Stimulated activated CD4-positive, alpha-beta T cell treated with anti-CD3 and anti-CD28 coated beads, TNF-alpha, amount 100 ng/mL, for 4 hours (primary cell): Measurements from ENCODE around the gene LCORL.
"Not testable (repeated sequence)": the region's sequence is repeated elsewhere in the genome, so short reads cannot be mapped to it uniquely, and the experiment has no call there.

Source experiments
- DNase-seq, 3 experiments: peaks; one replicate each; pipeline ENCODE4 v3.0.0-alpha.2; 2020; ENCODE audit warnings: low read depth in 3 of 3

Gene LCORL

GRCh38 chr4:17859793-17860406 lies 161.7 kb downstream of the LCORL start:
- DNase-seq: no peak

- DNase-seq: no peak
These were observed 167.5 kb downstream of the LCORL start for GRCh38 chr4:17854036-17854435.

GRCh38 chr4:17851959-17852358 lies 169.6 kb downstream of the LCORL start:
- no peak for DNase-seq

- not testable (repeated sequence) for DNase-seq
These were observed 171.3 kb downstream of the LCORL start for GRCh38 chr4:17850295-17850694.

- no peak for DNase-seq
These were observed 175.3 kb downstream of the LCORL start for GRCh38 chr4:17846266-17846665.

- no peak for DNase-seq
These were observed 197.5 kb downstream of the LCORL start for GRCh38 chr4:17823871-17824669.

GRCh38 chr4:17817027-17817426 lies 204.5 kb downstream of the LCORL start:
- no peak for DNase-seq

GRCh38 chr4:17816142-17816541 lies 205.4 kb downstream of the LCORL start:
- DNase-seq: no peak

GRCh38 chr4:17814140-17814539 lies 207.4 kb downstream of the LCORL start:
- no peak for DNase-seq

- no peak for DNase-seq
These were observed 208.8 kb downstream of the LCORL start for GRCh38 chr4:17812801-17813200.

- no peak for DNase-seq
These were observed 209.4 kb downstream of the LCORL start for GRCh38 chr4:17812125-17812524.

- DNase-seq: no peak
These were observed 210.4 kb downstream of the LCORL start for GRCh38 chr4:17811078-17811603.

- DNase-seq: peak; percentile 96 to 98 (median 98)
These were observed 211.1 kb downstream of the LCORL start, which contains the start of the genes DCAF16 and NCAPG for GRCh38 chr4:17810260-17811077. TSS of gene DCAF16 (minus strand) at chr4:17810757. CDS start at chr4:17804141, 6,616 bp downstream. TSS of gene NCAPG (plus strand) at chr4:17810979. CDS start at chr4:17811078, 99 bp downstream.

- DNase-seq: no peak
These were observed 211.9 kb downstream of the LCORL start for GRCh38 chr4:17809667-17810066.

- DNase-seq: no peak
These were observed 214.1 kb downstream of the LCORL start for GRCh38 chr4:17807446-17807845.

GRCh38 chr4:17805580-17806155 lies 215.9 kb downstream of the LCORL start:
- DNase-seq: no peak

- no peak for DNase-seq
These were observed 223.7 kb downstream of the LCORL start for GRCh38 chr4:17797808-17798207.

- DNase-seq: no peak
These were observed 226.8 kb downstream of the LCORL start for GRCh38 chr4:17794730-17795129.
